GM21717 (cell line): ENCODE data around the gene FAR2.
"Not testable (repeated sequence)": the region's sequence is repeated elsewhere in the genome, so short reads cannot be mapped to it uniquely, and the experiment has no call there.

Source experiments
- ATAC-seq: cut with Tn5 transposase; IDR thresholded peaks from one replicate; pipeline ENCODE4 v1.9.1; 2021; ENCODE audit warnings: mild to moderate bottlenecking, moderate library complexity; ENCODE audit not compliant: unreplicated experiment

Gene FAR2

GRCh38 chr12:29273178-29273843 lies 124.2 kb downstream of the FAR2 start:
- no peak for ATAC-seq

GRCh38 chr12:29275834-29276233 lies 126.8 kb downstream of the FAR2 start:
- ATAC-seq = no peak

- ATAC-seq = no peak
Measured at GRCh38 chr12:29277231-29277630, 128.2 kb downstream of the FAR2 start.

- ATAC-seq = no peak
Measured at GRCh38 chr12:29278673-29279420, 129.8 kb downstream of the FAR2 start.

DNA sequence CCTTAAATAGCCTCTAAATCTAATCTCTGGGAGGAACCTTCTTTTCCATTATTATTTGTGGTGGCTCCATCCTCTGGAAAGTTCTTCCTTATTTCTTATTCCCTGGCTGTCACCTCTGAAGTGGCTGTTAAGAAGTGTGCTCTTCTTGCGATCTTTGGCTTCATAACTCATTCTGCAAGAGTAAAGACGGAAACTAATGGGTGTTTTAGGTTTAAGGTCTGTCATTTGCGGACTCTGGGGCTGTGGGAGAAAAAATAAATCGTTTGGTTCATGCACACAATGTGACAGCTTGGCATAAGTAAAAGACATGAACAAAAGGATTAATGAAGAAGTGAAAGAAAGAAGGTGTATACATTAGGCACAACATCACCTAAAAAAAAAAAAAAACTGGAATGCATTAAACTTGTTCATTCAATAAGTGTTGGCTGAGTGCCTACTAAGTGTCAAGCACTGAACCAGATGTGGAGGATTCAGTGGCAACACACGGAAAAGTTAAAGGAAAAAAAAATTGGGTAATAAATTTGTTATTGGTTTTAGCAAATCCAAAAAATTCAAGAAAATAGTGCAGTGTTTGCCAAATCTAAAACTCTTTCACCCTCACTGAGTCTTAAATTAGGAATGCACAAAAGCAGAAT lies 132.4 kb downstream of the FAR2 start:
- no peak for ATAC-seq

DNA sequence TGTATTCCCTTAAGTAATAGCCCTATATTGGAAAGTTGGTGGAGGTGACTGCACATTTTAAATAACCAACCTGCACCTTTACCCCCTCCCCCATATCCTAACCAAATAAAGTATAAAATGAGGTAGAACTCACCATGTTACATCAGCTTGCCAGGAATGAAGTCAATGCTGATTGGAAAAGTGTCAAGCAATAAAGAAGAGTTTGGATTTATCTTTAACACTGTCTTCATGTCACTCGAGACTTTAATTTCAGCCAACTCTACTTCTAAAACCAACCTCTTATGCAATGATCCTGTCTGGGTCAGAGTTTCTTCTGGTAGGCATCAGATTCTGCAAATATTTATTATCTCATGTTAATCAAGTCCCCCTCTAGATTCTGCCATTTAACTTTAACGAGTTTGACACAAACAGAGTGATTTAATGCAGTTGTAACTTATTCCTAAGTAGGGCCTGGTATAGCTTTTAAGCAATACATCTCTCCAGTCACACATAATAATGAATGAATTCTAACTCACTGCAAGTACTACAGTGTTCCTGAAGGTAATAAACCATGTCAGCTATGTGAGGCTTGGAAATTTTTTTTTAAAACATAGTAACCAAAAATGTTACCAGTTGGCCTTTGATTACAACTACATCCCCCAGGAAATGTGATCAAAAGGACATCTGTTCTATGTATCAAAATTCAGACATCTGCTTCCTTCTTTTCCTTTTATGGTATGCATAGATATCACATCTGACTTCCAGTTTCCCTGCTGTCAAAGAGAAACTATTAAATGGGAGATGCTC lies 133.1 kb downstream of the FAR2 start:
- ATAC-seq = no peak

DNA sequence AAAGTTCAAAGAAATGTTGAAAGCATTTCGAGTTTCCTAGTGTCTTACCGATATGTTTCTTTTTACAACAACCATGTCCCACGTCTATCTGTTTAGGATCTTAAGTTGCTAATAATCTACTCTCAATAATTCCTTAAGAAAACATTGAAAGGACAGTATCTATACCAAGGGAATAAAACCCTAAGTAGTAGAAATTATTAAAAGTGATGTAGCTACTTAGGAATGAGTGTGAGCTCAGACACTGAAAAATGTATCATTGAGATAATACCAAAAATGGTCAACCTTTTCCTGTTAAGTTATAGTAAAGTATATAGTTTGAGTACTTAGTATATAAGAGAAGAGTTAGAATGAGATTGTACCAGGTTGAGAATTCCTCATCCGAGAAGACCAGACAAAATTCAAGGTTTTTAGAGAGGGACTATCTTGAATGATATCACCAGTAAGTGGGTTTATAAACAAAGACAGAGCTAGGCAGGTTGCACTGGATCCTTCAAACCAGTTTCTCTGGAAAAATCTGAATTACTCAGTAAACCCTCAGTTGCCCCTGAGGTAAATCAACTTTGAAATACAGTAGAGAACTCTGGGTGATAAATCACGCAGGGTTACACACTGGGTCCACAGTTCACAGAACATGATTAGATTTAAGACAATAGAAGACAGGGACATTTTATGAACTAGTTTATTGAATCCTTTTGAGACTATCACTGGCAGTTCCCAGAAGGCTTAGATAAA lies 135.1 kb downstream of the FAR2 start:
- no peak for ATAC-seq

DNA sequence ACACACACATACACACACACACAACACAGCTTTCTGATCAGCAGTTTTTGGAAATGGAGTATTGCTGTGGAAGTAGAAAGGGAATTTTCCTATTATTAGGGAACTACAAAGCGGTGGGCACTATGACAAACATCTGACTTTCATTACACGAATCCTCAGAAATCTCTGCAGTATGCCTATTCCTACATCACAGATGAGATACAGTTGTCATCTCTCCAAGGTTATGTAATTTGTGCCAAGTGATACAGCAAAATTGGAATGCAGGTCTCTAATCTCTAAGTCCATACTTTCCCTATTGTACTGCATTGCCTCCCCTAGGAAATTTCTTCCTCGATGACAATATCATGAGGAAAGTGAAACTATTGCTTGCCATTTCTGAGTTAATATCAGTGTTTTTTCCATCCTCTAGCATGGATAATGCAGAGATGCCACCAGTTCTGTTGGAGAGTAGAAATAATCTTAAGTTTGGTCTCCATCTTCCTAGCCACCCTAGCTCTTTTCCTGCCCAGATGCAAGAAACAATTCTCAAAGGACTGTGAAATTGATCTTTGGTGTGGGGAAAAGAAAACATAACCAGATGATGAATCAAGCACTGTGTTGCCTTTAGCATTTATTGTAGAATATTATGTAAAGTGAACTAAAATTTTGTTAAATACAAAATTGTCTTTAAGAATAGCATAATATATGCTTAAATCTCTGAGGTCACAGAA lies 137.2 kb downstream of the FAR2 start:
- no peak for ATAC-seq

DNA sequence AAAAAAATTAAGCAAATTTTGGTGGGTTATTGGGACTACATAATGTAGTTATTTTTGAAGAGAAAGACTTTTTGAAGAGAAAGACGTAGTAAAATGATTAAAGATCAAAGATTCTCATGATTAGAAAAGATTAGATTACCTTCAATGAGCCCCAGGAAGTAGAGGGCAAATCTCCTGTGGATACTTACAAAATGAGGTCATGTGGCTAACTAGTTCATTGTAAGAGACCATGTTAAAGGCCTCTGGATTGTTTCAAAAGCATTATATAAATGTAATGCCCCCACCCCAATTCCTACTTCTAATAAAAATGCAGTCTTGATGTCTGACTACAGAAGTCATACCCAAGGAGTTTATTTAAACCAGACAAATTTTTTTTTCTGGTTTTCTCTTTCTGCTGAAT lies 138.5 kb downstream of the FAR2 start:
- no peak for ATAC-seq

DNA sequence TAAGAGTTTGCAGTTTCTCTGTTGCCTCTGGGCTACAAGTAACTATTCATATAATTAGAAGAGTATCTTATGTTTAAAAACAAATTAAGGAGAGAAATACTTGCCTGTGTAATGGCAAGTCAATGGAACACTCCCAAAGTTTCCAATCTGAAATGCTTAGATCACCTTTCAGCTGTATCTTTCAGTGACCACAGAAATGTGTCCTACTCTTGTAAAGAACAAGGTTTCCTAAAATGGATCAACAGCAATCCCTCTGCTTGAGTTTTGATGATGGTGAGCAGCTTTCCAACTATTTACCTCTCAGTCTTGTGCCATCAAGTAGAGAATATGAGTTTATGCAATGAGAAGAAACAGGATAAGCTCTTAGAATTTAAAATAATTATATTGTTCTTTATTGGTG lies 139.0 kb downstream of the FAR2 start:
- no peak for ATAC-seq

- not testable (repeated sequence) for ATAC-seq
Measured at GRCh38 chr12:29290475-29290874, 141.4 kb downstream of the FAR2 start.

GRCh38 chr12:29291226-29291625 lies 142.1 kb downstream of the FAR2 start:
- no peak for ATAC-seq

DNA sequence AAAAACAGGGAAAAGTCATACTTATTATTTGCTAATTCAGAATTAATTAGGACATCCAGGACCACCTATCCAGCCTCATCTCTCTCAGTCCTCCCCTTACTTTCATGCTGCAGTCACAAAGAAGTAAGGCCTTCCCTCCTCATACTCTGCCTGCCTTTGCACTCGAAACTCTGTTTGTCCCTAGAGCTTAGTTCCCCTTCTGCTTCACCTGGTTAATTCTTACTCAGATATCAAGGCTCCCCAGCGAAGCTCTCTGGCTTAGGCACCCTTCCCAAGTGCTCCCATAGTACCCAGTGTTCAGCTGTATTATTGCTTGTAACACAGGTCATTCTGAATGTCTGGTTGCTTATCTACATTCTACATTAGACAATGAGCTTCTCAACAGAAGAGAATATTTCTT lies 150.6 kb downstream of the FAR2 start:
- ATAC-seq = no peak

GRCh38 chr12:29301114-29301513 lies 152.0 kb downstream of the FAR2 start:
- no peak for ATAC-seq

DNA sequence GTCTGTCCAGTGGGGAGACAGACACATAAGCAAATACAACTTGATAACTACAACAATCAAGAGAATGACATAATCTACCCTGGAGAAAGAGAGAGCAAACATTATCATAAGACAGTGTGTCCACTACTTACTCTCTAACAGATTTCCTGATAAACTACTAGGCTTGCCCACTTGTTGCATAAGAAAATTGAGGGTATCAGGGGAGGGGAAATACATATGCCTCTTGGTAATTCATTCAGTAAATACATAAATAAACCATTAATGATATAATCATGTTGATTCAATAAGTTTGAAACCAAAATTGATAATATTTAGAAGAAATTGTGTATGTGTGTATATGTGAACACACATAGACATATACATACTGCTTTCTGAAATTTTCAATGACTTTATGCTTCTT lies 155.3 kb downstream of the FAR2 start:
- ATAC-seq = no peak

- ATAC-seq = no peak
Measured at GRCh38 chr12:29306266-29306665, 157.2 kb downstream of the FAR2 start.

- no peak for ATAC-seq
Measured at GRCh38 chr12:29306682-29307081, 157.6 kb downstream of the FAR2 start.

- no peak for ATAC-seq
Measured at GRCh38 chr12:29309320-29309902, 160.3 kb downstream of the FAR2 start.

- ATAC-seq = no peak
Measured at GRCh38 chr12:29310899-29311298, 161.8 kb downstream of the FAR2 start.

DNA sequence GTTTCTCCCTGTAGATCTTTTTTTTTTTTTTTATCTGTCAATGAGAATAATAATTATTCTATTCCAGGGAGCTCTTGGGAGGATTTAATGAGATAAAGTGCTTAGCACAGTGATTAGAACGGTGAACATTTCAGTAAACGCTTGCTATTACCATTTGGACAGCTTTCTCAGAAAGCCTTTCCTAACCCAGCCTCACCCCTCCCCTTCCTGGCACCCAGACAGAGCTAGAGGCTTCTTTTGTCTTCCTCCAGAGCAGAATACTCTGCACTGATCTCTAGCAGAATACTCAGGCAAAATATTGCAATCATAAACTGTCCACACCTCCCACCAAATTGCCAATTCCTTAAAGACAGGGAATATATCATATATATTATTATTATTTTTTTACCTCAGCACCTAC lies 165.3 kb downstream of the FAR2 start:
- ATAC-seq = no peak
